Superior temporal gyrus (tissue), 1 donor: ENCODE data around the gene PTPRD.

Experiments used
- DNase-seq: peaks from one replicate; pipeline ENCODE4 v3.0.0-alpha.2; 2016; ENCODE audit errors: extremely low spot score

The PTPRD gene

DNA sequence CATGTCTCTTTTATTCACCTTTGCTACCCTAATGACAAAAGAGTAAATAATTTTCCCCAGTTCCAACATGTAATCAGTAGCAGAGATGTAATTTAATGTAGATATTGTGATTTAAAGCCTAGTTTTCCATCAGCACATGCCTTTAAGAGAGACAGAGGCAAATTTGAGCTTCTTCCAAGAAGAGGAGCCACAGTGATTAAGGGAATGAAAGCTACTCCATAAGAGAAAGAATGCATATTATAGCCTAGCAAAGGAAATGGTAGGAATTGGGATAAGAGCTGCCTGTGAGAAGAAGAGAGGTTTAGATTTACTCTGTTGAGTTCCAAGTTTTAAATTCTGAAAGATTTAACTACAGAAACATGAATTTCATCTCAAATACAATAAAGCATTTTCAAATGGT is 2222.2 kb downstream of the PTPRD start:
- no peak for DNase-seq

DNA sequence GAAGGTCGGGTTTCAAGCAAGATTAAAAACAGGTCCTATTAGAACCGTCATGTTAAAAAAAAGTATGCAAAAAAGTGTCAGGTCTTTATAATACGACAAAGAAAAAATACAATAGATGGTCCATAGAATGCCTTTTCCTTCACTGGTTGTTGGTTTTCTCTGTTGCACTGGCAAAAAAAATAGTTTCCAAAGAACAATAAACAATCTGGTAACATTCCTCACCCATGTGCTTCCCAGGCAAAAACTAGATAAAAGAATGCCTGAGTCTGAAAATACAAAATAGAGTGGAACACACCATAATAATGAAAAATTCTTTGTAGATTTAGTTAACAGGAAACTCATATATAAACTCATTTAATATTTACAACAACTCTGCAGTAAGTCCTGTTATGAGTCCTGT is 2223.3 kb downstream of the PTPRD start:
- DNase-seq: no peak

DNA sequence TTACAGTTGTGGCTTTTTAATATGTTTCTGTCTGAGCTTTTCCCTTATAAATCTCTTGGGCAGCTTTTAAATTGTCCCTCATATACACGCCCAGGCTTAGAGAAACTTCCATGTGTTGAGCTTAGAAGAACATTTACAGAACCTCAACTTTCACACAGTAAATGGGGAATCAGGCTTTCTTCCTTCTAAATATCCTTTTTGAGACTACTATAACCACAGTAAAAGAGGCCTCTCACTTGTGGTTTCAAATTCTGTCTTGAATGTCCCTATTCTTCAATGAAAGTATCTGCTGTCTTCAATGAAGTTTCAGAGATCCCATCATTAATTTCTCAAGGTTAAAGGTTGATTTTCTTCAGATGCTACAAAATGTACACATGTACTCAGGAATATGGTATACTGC is 2224.7 kb downstream of the PTPRD start:
- no peak for DNase-seq

DNA sequence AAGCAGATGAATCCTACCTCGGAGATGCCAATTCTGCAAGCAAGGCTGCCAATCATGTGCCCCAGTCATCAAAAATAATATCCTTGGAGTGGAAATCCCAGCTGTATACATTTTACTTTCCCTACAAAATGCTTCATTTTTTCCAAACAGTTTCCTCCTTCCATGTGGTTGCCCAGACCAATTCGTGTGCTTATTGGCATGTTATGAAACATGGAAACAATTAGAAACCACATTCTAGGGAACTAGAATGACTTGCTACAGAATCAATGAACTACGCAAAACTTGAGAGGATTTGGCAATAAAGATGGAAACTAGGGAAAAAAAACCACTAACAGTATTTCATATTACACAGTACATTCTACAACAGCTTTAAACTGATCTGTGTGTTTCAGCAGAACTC is 2228.7 kb downstream of the PTPRD start:
- DNase-seq: no peak

DNA sequence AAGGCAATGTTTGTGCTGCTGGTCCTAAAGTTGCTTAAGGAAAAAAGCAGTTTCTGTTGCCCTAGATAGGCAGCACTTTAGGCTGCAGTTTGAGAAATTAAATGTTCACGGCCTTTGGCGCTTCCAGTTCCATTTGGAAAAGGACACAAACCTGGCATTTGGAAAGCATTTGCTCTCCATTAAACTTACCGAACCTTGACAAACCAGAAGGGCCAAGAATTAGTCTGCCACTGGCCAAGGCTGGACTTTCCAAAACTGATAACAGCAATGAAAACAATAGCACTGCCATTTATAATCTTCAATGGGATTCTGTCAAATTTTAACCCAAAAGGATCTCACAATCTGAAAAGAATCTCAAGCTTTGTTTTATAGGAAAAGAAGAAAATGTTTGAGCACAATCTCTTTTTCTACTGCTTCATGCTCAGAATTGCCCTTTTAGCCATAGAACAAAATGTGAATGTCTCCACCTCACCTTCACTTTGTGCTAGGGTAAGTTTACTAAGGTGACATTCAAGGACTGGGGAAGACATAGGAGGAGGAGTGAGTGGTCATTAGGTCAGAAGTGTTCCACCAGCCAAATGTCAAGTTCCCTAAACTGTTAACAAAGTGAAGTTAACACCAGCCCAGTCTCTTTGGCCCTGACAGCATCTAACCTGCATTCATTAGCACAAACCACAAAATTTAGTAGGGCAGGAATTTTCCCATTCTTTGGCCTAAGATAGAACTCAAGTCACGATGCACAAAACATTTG is 2229.8 kb downstream of the PTPRD start:
- DNase-seq: no peak

DNA sequence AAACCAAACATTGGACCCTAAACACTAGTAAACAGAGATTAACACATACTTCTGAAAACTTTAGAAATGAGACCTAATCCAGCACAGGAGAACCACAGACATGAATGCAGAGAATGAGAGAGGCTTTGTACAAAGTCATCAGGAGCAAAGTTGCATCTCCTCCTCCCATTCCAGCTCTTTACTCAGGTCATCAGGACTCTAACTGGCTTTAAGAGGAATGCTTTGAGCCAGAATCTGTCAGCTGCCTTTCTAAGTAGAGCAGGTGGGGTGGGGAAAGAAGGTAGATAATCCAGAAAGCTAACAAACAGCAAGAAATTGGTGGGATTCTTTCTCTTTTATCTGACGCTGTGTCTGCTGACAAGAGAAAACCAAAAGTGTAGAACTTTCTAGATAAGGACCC is 2230.5 kb downstream of the PTPRD start:
- DNase-seq: no peak

DNA sequence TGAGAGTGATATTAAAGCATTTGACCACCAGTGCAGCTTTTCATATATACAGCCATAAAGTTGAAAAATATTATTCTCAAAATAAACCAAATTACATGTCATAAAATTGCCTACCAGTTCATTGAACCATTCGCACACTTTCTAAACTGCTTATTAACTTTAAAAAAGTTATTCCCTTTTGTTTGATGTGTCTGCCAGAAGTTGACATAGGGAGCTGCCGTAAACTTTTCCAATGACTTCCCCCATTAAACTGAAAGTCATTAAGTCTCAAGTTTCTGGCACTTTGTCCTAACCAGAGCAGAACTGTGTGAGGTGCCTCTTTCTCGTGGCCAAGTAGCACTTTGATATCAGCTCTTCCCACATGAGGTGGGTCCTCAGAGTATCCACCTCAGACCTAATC is 2231.2 kb downstream of the PTPRD start:
- DNase-seq: no peak

DNA sequence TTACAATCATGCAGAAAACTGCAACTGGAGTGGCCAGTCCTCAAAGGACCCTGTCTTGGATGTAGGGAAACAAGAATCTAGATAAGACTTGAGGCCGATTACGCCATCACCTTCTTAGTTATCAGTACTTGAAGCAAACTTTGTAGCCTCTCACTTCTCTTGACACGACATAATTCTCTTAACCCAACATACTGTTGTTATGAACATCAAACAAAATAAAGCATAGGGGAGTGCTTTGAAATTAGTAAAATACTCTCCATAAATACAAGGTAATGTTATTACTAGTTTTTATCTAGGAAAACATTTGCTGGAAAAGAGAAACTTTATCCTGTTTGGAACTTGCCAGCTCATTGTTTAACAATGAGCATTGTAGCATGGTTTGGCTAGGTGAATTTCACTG is 2238.3 kb downstream of the PTPRD start:
- no peak for DNase-seq

DNA sequence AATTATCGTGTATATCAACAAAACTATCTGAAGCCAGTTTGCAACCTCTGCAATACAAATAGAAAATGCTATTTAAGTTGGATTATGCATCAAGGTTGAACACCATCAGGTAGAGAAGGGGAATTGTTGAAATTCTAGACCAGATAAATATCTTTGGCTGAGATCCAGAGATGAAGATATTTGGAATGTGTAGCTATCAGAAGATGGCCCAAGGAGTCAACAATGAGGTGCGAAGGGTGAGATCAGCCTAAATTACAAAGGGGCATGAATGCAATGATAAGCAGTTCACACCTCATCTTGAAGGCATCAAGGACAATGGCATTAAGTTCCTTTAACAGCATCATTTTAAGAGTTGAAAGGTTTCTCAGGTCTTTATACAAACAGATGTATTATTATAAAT is 2241.1 kb downstream of the PTPRD start:
- DNase-seq: no peak

DNA sequence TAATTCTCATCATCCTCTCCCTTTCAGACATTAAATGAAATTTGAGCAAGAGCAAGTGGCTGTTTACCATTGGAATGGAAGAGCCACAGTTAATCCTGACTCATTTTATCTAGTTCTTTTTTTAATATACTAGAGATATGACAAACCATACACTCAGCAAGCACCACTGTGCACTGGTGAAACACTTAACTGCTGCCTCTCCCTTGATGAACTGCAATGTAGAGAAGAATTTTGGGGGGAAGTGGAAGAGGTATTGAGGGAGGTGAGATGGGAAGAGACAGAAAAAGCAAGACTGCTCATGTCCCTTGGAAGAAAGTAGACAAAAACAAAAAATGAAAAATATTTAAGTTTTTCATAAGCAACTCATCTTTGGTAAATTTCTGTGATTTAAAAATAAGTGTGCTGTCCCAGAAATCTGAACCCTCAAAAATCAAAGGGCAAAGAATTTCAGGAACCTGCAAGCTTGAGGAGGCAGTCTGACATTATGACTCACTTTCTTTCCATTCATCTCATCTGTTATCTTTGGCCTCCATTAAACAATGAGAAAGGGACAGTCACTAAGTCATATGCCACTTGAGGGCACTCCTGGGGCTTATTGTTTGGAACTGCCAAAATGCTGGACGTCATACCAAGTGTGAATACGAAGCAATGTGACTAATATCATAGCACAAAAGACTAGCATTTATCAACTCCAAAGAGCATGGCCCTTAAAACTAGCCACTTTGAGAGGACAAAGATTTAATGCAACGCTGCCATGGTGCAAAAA is 2246.5 kb downstream of the PTPRD start:
- DNase-seq: peak; percentile 46

DNA sequence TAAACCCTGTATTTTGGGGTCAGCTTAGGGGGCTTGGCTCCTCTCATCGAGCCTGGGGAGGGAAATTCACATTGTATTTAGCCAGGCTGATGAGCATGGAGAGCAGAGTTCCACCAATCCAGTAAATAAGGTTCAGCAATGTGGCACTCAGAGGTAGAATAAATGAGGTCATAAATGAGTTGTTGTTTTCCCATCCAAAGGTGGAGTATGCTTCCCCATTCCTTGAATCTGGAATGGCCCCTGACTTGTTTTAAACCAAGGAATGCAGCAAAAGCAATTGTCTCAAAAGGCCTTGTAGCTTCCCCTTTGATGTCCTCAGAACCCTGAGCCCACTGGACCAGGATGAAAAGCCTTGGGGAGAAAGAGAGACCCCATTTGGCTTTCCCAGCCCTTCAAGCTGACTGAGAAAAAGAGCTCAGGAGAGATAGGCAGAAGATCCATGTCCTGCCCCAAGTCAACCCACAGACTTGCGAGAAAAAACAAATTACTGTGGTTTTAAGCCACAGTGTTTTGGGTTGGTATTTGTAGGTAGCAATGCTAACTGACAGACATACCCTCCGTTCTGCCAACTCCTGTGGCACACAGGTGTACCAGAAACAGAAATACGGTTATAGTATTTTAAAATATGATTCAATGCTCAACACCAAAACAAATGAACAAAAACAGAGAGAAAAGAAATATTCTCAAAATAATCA is 2247.2 kb downstream of the PTPRD start:
- no peak for DNase-seq

DNA sequence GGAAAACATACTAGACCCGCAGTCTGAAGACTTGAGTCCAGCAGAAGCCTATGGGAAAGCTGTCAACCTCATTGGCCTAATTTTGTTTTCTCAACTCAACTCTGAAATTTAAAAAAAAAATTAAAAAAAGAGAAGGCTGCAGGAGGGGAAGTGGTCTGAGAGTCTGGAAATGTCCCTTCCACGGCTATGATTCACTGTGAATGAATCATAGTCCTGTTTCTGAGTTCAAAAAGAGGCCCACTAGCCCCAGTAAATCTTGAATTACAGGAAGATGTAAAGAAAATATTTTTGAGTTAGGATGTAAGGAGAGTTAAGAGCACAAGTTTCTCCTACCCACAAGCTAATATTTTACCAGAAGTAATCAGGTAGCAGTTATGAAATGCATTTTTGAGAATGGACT is 2247.8 kb downstream of the PTPRD start:
- DNase-seq: no peak

DNA sequence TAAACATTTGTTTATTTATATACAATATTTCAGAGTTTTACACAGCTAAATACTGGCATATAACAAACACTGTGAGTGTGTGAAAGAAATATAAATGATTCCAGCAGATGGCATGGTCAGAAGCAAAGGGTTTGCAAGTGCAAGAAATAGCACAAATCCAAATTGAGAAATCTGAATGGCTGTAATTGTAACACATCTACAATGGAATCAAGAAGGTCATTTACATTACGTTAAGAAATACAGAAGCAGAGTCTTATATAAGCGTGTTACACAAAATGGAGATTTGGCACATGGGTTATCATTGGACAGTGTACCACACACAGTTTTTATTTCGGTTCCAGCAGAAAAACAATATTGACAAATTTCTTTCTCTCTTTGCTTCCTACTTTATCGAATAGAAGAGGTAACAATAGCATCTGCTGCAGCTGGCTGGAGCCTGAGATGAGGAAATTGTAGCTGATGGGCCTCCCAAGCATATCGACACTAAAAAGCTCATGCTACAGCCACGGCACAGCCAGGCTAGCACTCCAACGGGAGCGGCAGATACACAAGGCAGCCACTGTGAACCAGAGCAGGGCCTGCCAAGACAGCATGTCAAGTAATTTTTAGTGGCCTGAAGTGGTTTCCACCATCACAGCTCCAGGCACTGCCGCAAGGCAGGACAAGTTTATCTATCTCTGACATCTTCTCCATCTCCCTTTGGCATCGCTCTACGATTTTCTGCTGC is 2248.6 kb downstream of the PTPRD start:
- peak; percentile 78 for DNase-seq

DNA sequence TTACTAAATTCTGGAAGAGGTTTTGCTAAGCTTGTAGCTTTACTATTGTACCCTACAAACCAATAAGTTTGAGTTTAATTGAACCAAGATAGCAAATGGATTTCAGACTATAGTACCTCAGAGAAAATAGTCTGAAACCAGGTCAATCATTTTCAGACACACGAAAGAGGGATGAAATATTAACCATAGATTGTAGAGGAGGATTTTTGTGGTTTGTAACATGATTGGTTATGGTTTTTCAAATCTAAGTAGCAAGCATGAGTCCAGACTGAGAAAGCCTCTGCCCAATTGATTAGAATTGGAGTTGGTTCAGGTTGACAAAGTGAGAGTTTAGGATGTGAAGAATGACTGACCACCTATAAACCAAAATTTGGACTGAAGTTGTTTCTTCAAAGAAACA is 2250.6 kb downstream of the PTPRD start:
- no peak for DNase-seq

DNA sequence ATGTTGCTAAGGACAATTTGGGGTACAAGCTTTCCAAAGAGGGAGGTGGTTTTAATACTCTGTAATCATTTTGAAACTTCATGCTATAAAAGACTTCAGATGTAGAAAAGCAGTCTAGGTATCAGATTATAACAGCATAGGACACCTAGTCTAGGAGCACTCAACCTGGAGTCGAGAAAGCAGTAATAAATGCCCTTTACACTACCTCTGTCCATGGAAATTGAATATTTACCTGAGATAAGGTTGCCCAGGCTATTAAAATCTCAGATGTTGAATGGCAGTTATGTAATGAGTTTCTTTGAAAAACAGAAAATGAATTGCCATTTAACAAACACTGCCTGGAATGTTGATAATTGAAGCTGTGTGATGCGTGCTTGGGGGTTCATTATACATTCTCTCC is 2251.4 kb downstream of the PTPRD start:
- no peak for DNase-seq

DNA sequence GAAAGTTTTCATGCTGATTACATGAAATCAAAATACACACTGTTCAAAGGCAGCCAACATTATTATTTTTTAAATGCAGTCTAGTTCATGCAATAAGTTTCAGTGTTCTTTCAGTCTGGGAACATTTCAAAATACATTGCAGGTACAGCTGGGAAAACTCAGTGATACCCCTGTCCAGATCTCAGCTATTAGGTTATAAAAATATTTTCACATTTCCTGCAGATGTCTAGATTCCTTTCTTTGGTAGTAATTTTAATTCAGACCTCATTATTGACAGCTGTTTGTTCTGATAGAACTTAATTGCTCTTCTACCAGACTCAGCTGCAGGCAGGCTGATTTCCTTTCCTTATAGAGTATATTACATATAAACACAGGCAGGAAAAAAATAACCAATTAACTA is 2256.4 kb downstream of the PTPRD start:
- no peak for DNase-seq

DNA sequence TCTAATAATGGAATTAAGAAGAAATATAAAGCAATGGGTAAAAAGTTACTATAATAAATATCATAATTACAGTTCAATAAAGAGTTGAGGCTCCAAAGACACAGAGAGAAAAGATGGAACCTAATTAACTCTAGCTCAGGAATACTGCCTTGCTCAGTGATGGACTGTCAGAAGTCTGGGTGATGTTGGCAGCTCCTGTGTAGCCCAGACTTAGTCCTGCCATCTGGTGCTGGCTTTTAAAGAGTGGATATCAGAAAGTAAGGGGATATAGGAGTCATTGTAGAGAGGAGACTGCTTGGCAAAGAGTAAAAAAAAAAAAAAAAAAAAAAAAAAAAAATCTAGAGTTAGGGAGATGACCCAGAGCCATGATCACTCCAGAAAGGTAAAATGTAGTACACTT is 2261.4 kb downstream of the PTPRD start:
- no peak for DNase-seq

DNA sequence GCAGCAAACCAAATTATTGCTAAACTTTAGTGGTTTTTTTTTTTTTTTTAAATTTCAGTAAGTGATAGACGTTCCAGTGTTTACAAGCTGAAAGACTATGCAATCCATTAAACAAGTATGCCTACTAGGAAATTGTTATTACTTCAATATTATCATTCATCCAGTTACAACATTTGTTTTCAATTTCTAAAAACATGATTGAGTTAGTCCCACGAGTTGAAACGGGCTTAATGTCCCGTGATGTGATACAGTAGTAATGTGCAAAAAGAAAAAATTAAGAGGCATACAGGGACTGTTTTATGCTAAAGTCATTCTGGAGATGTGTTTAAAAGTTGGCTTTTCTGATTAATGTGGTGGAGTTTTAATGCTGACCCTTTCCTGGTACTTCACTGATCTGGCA is 2262.9 kb downstream of the PTPRD start:
- DNase-seq: no peak

DNA sequence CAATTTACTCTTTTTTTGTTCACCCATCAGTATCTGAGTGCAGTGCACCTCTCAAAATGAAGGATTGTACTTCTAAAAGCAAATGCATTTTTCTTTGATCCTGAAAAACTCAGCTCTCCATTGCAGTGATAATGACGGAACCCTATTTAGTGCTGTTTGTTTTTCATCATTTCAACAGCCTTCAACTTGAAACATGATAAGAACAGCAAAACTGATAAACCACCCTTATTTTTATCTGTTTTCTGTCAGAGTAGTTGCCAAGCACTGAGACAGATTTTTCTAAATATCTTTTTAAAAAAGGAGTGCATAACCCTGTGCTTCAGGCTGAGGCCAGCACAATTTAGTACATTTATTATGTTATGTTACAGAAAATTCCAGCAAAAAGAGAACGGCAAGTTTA is 2263.4 kb downstream of the PTPRD start:
- DNase-seq: no peak

DNA sequence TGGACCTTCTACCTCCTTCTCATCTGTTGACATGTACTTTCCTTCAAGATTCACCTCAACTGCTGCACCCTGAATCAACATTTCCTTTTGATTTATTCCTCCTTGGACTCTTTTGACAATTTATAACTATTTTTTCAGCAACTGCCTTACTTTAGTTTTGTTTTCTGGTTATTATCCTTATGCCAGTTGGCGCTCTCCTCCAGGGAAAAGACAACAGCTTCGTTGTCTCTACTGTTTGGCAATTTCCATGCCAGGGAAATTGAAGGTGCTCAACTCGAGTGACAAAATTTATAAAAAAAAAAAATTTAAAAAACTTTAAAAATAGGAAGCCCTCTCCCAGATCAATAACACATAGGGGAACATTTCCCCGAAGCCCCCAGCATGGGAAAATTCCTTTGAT is 2264.0 kb downstream of the PTPRD start:
- DNase-seq: peak; percentile 61

DNA sequence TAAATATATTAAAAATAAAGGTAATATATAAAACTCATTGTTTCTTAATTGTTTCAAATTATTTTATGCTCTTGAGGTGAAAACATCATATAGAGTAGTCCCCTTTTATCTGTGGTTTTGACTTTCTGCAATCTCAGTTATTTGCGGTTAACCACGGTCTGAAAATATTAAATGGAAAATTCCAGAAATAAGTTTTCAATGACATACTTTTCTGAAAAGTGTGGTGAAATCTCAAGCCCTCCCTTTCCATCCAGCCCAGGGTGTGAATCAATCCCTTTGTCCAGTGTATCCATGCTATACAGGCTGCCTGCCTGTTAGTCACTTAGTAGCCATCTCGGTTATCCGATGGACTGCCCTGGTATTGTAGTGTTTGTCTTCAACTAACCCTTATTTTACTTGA is 2266.5 kb downstream of the PTPRD start:
- no peak for DNase-seq
